H1 (cell line): ENCODE data around the gene PTPRC. TPM values are rescaled to one million over a fixed set of nuclear protein-coding genes. Genes with fewer than 3 reads are reported as not detected.

Experiments used
- CTCF ChIA-PET: fragments of 300-600 bp; sonication (Branson Sonifier 250); formaldehyde crosslinking; loops from one replicate; lab custom pipeline; 2021; ENCODE audit not compliant: partially characterized antibody; lab: Charles Lee
- POLR2A ChIA-PET: fragments of 300-600 bp; sonication (Branson Sonifier 250); formaldehyde crosslinking; loops from one replicate; lab custom pipeline; 2021; ENCODE audit warnings: inconsistent platforms; ENCODE audit not compliant: partially characterized antibody; lab: Charles Lee
- DNase-seq, 2 experiments: peaks; one replicate each; pipeline versions ENCODE4 v3.0.0 to v3.0.0-alpha.2; 2010 to 2022; ENCODE audit warnings: low spot score in 2 of 2, low read depth in 1 of 2, mixed read lengths in 1 of 2
- FAIRE-seq: peaks from 2 replicates; lab custom pipeline; 2011; peaks lifted over from hg19 to GRCh38; lab: Jason Lieb, UNC
- H2AFZ ChIP-seq: 2 replicates; pipeline ENCODE4 v1.8.1; 2012; ENCODE audit warnings: low read length, inconsistent platforms
- H2AK5ac ChIP-seq: 2 replicates; pipeline ENCODE4 v1.6.1; 2013; ENCODE audit warnings: low read depth, low read length
- H2BK120ac ChIP-seq: replicated peaks from 2 replicates; pipeline ENCODE3; 2013; ENCODE audit warnings: low read depth, low read length, inconsistent platforms
- H2BK12ac ChIP-seq: 2 replicates; pipeline ENCODE4 v1.6.1; 2013; ENCODE audit warnings: low read depth, low read length
- H2BK15ac ChIP-seq: 2 replicates; pipeline ENCODE4 v1.6.1; 2013; ENCODE audit warnings: low read length
- H2BK20ac ChIP-seq: 2 replicates; pipeline ENCODE4 v1.6.1; 2013; ENCODE audit warnings: low read length
- H2BK5ac ChIP-seq: 2 replicates; pipeline ENCODE4 v1.6.1; 2013; ENCODE audit warnings: low read depth, low read length
- H3K14ac ChIP-seq: 2 replicates; pipeline ENCODE4 v1.6.1; 2013; ENCODE audit warnings: inconsistent platforms; ENCODE audit not compliant: insufficient read length
- H3K18ac ChIP-seq: 2 replicates; pipeline ENCODE4 v1.6.1; 2013; ENCODE audit warnings: low read length; ENCODE audit errors: extremely low read depth
- H3K23ac ChIP-seq: 2 replicates; pipeline ENCODE4 v1.6.1; 2013; ENCODE audit warnings: inconsistent platforms; ENCODE audit not compliant: insufficient read length
- H3K23me2 ChIP-seq: 2 replicates; pipeline ENCODE4 v1.6.1; 2013; ENCODE audit warnings: low read depth, low read length
- H3K27ac ChIP-seq: 2 replicates; pipeline ENCODE4 v1.6.1; 2011; ENCODE audit warnings: low read depth, low read length, inconsistent platforms
- H3K27me3 ChIP-seq, 4 experiments: replicated peaks in 1 of 4; 1 replicate in 1 of 4; 2 replicates in 3 of 4; pipeline versions ENCODE4 v1.6.1 to v1.8.1; 2011 to 2013; ENCODE audit warnings: low read length in 3 of 4, mild to moderate bottlenecking in 3 of 4, inconsistent platforms in 2 of 4, mixed read lengths in 2 of 4, moderate library complexity in 1 of 4; ENCODE audit not compliant: control insufficient read depth in 3 of 4, insufficient read depth in 3 of 4; ENCODE audit errors: extremely low read depth in 1 of 4
- H3K36me3 ChIP-seq, 4 experiments: 2 replicates each; pipeline versions ENCODE4 v1.6.1 to v1.8.1; 2011 to 2013; ENCODE audit warnings: mild to moderate bottlenecking in 4 of 4, low read length in 3 of 4, moderate library complexity in 2 of 4, control low read depth in 1 of 4, inconsistent platforms in 1 of 4; ENCODE audit not compliant: insufficient read depth in 4 of 4, control insufficient read depth in 2 of 4
- H3K4ac ChIP-seq: replicated peaks from 2 replicates; pipeline ENCODE3; 2013; ENCODE audit warnings: low read length, low read depth, mixed read lengths, inconsistent platforms; ENCODE audit not compliant: insufficient read length
- H3K4me1 ChIP-seq, 4 experiments: replicated peaks in 1 of 4; 1 replicate in 1 of 4; 2 replicates in 3 of 4; pipeline versions ENCODE4 v1.6.1 to v1.8.1; 2011 to 2013; ENCODE audit warnings: low read length in 3 of 4, inconsistent platforms in 2 of 4, mixed read lengths in 1 of 4; ENCODE audit not compliant: insufficient read depth in 4 of 4, control insufficient read depth in 3 of 4
- H3K4me2 ChIP-seq, 2 experiments: 2 replicates each; pipeline versions ENCODE4 v1.6.1 to v1.8.1; 2011 to 2013; ENCODE audit warnings: low read depth in 2 of 2, low read length in 2 of 2, control low read depth in 1 of 2, inconsistent platforms in 1 of 2, mild to moderate bottlenecking in 1 of 2; ENCODE audit not compliant: insufficient read depth in 1 of 2
- H3K4me3 ChIP-seq, 4 experiments: fragments of 200-600, 300-600 bp in 1 of 4; sonication (generic), shearing (Covaris generic), sonication (Bioruptor Twin) in 1 of 4; 2 replicates each; pipeline versions ENCODE4 v1.5.1 to v1.8.1; 2011 to 2016; ENCODE audit warnings: low read length in 4 of 4, low read depth in 3 of 4, control low read depth in 2 of 4, inconsistent platforms in 2 of 4, mild to moderate bottlenecking in 2 of 4, mixed read lengths in 1 of 4, moderate library complexity in 1 of 4; ENCODE audit not compliant: insufficient read depth in 2 of 4; ENCODE audit errors: extremely low read depth in 1 of 4
- H3K56ac ChIP-seq: replicated peaks from 2 replicates; pipeline ENCODE3; 2013; ENCODE audit warnings: low read depth, mild to moderate bottlenecking, mixed read lengths, low read length, inconsistent platforms; ENCODE audit not compliant: insufficient read length
- H3K79me1 ChIP-seq: 2 replicates; pipeline ENCODE4 v1.6.1; 2013; ENCODE audit warnings: low read depth, low read length, control low read depth
- H3K79me2 ChIP-seq, 2 experiments: 2 replicates each; pipeline versions ENCODE4 v1.6.1 to v1.8.1; 2012 to 2013; ENCODE audit warnings: low read length in 2 of 2, mild to moderate bottlenecking in 2 of 2, inconsistent platforms in 1 of 2; ENCODE audit not compliant: insufficient read depth in 2 of 2, control insufficient read depth in 1 of 2
- H3K9ac ChIP-seq, 4 experiments: replicated peaks in 1 of 4; 1 replicate in 1 of 4; 2 replicates in 3 of 4; pipeline versions ENCODE4 v1.6.1 to v1.8.1; 2011 to 2013; ENCODE audit warnings: low read depth in 3 of 4, low read length in 3 of 4, control low read depth in 2 of 4, mild to moderate bottlenecking in 2 of 4, moderate library complexity in 2 of 4, inconsistent platforms in 1 of 4; ENCODE audit errors: extremely low read depth in 1 of 4
- H3K9me3 ChIP-seq, 2 experiments: 2 replicates each; pipeline versions ENCODE4 v1.6.1 to v1.8.1; 2012 to 2013; ENCODE audit warnings: mild to moderate bottlenecking in 2 of 2, moderate library complexity in 2 of 2, control low read depth in 1 of 2, inconsistent platforms in 1 of 2, low read depth in 1 of 2, low read length in 1 of 2, mixed read lengths in 1 of 2; ENCODE audit not compliant: insufficient read depth in 2 of 2
- H4K20me1 ChIP-seq, 2 experiments: replicated peaks in 1 of 2; 2 replicates each; pipeline versions ENCODE3 to v1.8.1; 2011 to 2013; ENCODE audit warnings: inconsistent platforms in 2 of 2, low read length in 2 of 2, mild to moderate bottlenecking in 1 of 2; ENCODE audit not compliant: insufficient read depth in 2 of 2, control insufficient read depth in 1 of 2
- H4K5ac ChIP-seq: 2 replicates; pipeline ENCODE4 v1.6.1; 2013; ENCODE audit warnings: low read length, low read depth, mixed read lengths, inconsistent platforms; ENCODE audit not compliant: insufficient read length
- H4K8ac ChIP-seq: 2 replicates; pipeline ENCODE4 v1.8.0; 2013; ENCODE audit warnings: mild to moderate bottlenecking, moderate library complexity, low read length, inconsistent platforms; ENCODE audit not compliant: insufficient read depth; ENCODE audit errors: extremely low read depth
- H4K91ac ChIP-seq: replicated peaks from 2 replicates; pipeline ENCODE3; 2013; ENCODE audit warnings: low read length, mixed read lengths, inconsistent platforms; ENCODE audit not compliant: insufficient read length
- BACH1 ChIP-seq: IDR thresholded peaks from 2 replicates; pipeline ENCODE4 v1.6.1; 2012; ENCODE audit warnings: low read length, improper control_type of control experiment
- EGR1 ChIP-seq: IDR thresholded peaks from 2 replicates; pipeline ENCODE4 v1.6.1; 2011; ENCODE audit warnings: low read depth, low read length, borderline replicate concordance
- GABPA ChIP-seq: IDR thresholded peaks from 2 replicates; pipeline ENCODE4 v1.6.1; 2011; ENCODE audit warnings: mild to moderate bottlenecking, low read length, moderate library complexity, borderline replicate concordance; ENCODE audit not compliant: insufficient read depth
- HDAC2 ChIP-seq, 2 experiments: fragments of 300-600 bp in 1 of 2; sonication (generic) in 1 of 2; IDR thresholded peaks; 2 replicates each; pipeline ENCODE4 v1.6.1; 2011 to 2012; ENCODE audit warnings: low read depth in 2 of 2, low read length in 2 of 2, mild to moderate bottlenecking in 2 of 2, moderate library complexity in 2 of 2, borderline replicate concordance in 1 of 2, inconsistent platforms in 1 of 2
- HDAC6 ChIP-seq: IDR thresholded peaks from one replicate; pipeline ENCODE4 v1.7.1; 2012; ENCODE audit warnings: low read depth, mild to moderate bottlenecking, inconsistent platforms, low read length, moderate library complexity
- SP1 ChIP-seq: IDR thresholded peaks from 2 replicates; pipeline ENCODE4 v1.6.1; 2011; ENCODE audit warnings: low read depth, low read length
- SP2 ChIP-seq: IDR thresholded peaks from 2 replicates; pipeline ENCODE4 v1.6.1; 2012; ENCODE audit warnings: mild to moderate bottlenecking, low read length, inconsistent platforms
- SRF ChIP-seq: IDR thresholded peaks from 2 replicates; pipeline ENCODE4 v1.6.1; 2011; ENCODE audit warnings: mild to moderate bottlenecking, low read depth, low read length, moderate library complexity
- SUZ12 ChIP-seq: fragments of 200-600 bp; sonication (generic); IDR thresholded peaks from 2 replicates; pipeline ENCODE4 v1.6.1; 2012; ENCODE audit warnings: mild to moderate bottlenecking, inconsistent platforms, low read length, moderate library complexity, mixed read lengths
- TAF7 ChIP-seq: optimal IDR thresholded peaks from 2 replicates; pipeline ENCODE3; 2011; ENCODE audit warnings: low read depth, mild to moderate bottlenecking, inconsistent platforms, low read length, moderate library complexity, borderline replicate concordance
- TCF12 ChIP-seq: IDR thresholded peaks from 2 replicates; pipeline ENCODE4 v1.6.1; 2011; ENCODE audit warnings: low read depth, mild to moderate bottlenecking, low read length
- TEAD4 ChIP-seq: IDR thresholded peaks from 2 replicates; pipeline ENCODE4 v1.6.1; 2012; ENCODE audit warnings: low read depth, low read length, inconsistent platforms, mixed read lengths
- WGBS, 2 experiments: shearing (Covaris generic) in 1 of 2; methylation state at CpG; one replicate each; pipeline versions ENCODE4 v1.1.6 to v1.1.7; 2013 to 2015; ENCODE audit warnings: low lambda C conversion rate in 2 of 2, mixed read lengths in 2 of 2, inconsistent platforms in 1 of 2, low coverage in 1 of 2, missing lambda C conversion rate in 1 of 2; ENCODE audit not compliant: insufficient replicate concordance in 2 of 2, insufficient coverage in 1 of 2, insufficient read length in 1 of 2; ENCODE audit errors: extremely low coverage in 1 of 2, missing lambda C conversion rate in 1 of 2; 5-methylcytosine and 5-hydroxymethylcytosine counted together
- polyA plus RNA-seq, 7 experiments: library from polyadenylated mRNA; depleted of rRNA in 3 of 7; stranded (reverse) in 5 of 7; unstranded in 2 of 7; fragments of >200 nt in 5 of 7; fragments of 200-250 nt in 2 of 7; gene quantifications; 1 replicate in 5 of 7; 2 replicates in 1 of 7; 4 replicates in 1 of 7; pipeline versions ENCODE4 v1.2.1 to v1.2.3, GENCODE V29; 2011 to 2013; ENCODE audit warnings: missing spikeins in 2 of 7, mixed read lengths in 2 of 7
- total RNA-seq: library from RNA; stranded (reverse); fragmentation: NEBNext Ultra II Directional; extraction: Animal tissue kit (Norgen Biotek cat#: 25700); gene quantifications from 2 replicates; pipeline ENCODE4 v1.2.1, GENCODE V29; 2021
- TF ChIP-seq, protein P1 (sequence below), 3 experiments: IDR thresholded peaks; 1 replicate in 2 of 3; 2 replicates in 1 of 3; pipeline versions ENCODE4 v1.5.1 to v1.6.1; 2011; ENCODE audit warnings: low read length in 3 of 3, mild to moderate bottlenecking in 3 of 3, inconsistent platforms in 2 of 3, low read depth in 1 of 3, moderate library complexity in 1 of 3; ENCODE audit not compliant: insufficient read depth in 1 of 3; ENCODE audit errors: control extremely low read depth in 1 of 3

PTPRC gene
- total and polyA plus RNA-seq, 2 of the 8 experiments (the other 6 are each of a cell fraction or from before 2014, with no cell fraction given) = 0.05 TPM; not detected in 1

GRCh38 chr1:198639671-198640143 lies 867 bp downstream of the PTPRC start:
- no peak overlapping the region for H2BK120ac ChIP-seq
- H2BK20ac ChIP-seq = no peak overlapping the region
- no peak overlapping the region for H2AFZ ChIP-seq
- POLR2A ChIA-PET = no interaction called here
- H3K4me2 ChIP-seq = no peak overlapping the region
- no peaks in the 10 kb centered on the region for H3K4me1 ChIP-seq
- H3K23ac ChIP-seq = no peak overlapping the region
- no peaks in the 10 kb centered on the region for H3K27me3 ChIP-seq
- H4K5ac ChIP-seq = no peak overlapping the region
- H2AK5ac ChIP-seq = no peak overlapping the region
- no peak overlapping the region for H2BK12ac ChIP-seq
- 100% methylated on average over 1 of the region's 1 CpG; no CpG with 5 or more reads in 1 of the 2 experiments for WGBS, 2 experiments
- no peak overlapping the region for H3K27ac ChIP-seq
- H3K79me1 ChIP-seq = no peaks in the 10 kb centered on the region
- no peak overlapping the region for H2BK5ac ChIP-seq
- H3K9ac ChIP-seq = no peak overlapping the region
- H3K9me3 ChIP-seq = no peaks in the 10 kb centered on the region
- H3K23me2 ChIP-seq = no peaks in the 10 kb centered on the region
- H3K4me3 ChIP-seq = no peak overlapping the region
- no peak overlapping the region for H3K18ac ChIP-seq
- H4K8ac ChIP-seq = no peak overlapping the region
- H4K20me1 ChIP-seq = no peaks in the 10 kb centered on the region
- no peak overlapping the region for H4K91ac ChIP-seq
- no peaks in the 10 kb centered on the region for H3K36me3 ChIP-seq
- H3K79me2 ChIP-seq = no peaks in the 10 kb centered on the region
- H2BK15ac ChIP-seq = no peak overlapping the region
- H3K14ac ChIP-seq = no peak overlapping the region
- CTCF ChIA-PET = no interaction called here
- no peak overlapping the region for H3K56ac ChIP-seq
- FAIRE-seq = no peak
- H3K4ac ChIP-seq = no peak overlapping the region
- no peak for DNase-seq
- TF ChIP-seq SP1 = no peak
- TF ChIP-seq EGR1 = no peak
- TF ChIP-seq, protein P1, sequence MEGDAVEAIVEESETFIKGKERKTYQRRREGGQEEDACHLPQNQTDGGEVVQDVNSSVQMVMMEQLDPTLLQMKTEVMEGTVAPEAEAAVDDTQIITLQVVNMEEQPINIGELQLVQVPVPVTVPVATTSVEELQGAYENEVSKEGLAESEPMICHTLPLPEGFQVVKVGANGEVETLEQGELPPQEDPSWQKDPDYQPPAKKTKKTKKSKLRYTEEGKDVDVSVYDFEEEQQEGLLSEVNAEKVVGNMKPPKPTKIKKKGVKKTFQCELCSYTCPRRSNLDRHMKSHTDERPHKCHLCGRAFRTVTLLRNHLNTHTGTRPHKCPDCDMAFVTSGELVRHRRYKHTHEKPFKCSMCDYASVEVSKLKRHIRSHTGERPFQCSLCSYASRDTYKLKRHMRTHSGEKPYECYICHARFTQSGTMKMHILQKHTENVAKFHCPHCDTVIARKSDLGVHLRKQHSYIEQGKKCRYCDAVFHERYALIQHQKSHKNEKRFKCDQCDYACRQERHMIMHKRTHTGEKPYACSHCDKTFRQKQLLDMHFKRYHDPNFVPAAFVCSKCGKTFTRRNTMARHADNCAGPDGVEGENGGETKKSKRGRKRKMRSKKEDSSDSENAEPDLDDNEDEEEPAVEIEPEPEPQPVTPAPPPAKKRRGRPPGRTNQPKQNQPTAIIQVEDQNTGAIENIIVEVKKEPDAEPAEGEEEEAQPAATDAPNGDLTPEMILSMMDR (IDR thresholded peaks at IDR 0.05; ENCODE audit: control extremely low read depth in 1 of 3, insufficient read depth in 1 of 3, low read depth in 1 of 3, low read length in 3 of 3) = no peak
- no peak for TF ChIP-seq GABPA
- TF ChIP-seq SRF = no peak
- TF ChIP-seq BACH1 = no peak
- no peak for TF ChIP-seq HDAC2 (IDR thresholded peaks at IDR 0.05; ENCODE audit: borderline replicate concordance in 1 of 2, low read depth in 2 of 2, low read length in 2 of 2)
- TF ChIP-seq SP2 = no peak
- no peak for TF ChIP-seq SUZ12
- TF ChIP-seq TEAD4 = no peak
- no peak for TF ChIP-seq TAF7
- TF ChIP-seq TCF12 = no peak
- TF ChIP-seq HDAC6 = no peak
